Upper lobe of left lung (tissue), 4 donors: ENCODE results near the gene UACA.

ENCODE experiments used
- CTCF ChIP-seq, 6 experiments: fragments of 450-650 bp in 4 of 6; fragments of 200-600 bp in 2 of 6; sonication (generic) in 2 of 6; IDR thresholded peaks; one replicate each; pipeline ENCODE4 v1.5.1; 2016 to 2019; ENCODE audit warnings: antibody characterized with exemption in 6 of 6
- EP300 ChIP-seq, 4 donors: sonication (generic); formaldehyde crosslinking; IDR thresholded peaks; one replicate each; pipeline ENCODE4 v1.5.1; 2017; ENCODE audit warnings: antibody characterized with exemption in 4 of 4, control low read depth in 2 of 4
- POLR2A ChIP-seq, 4 donors: fragments of 450-650 bp; IDR thresholded peaks; one replicate each; pipeline ENCODE4 v1.5.1; 2016 to 2017; ENCODE audit warnings: antibody characterized with exemption in 4 of 4, mild to moderate bottlenecking in 2 of 4

GRCh38 chr15:70723927-70724326 is 39.4 kb downstream of the UACA start:
- TF ChIP-seq CTCF (IDR thresholded peaks at IDR 0.05) (no peak), POLR2A (IDR thresholded peaks at IDR 0.05) (no peak), EP300 (IDR thresholded peaks at IDR 0.05) (no peak)
